ENCODE results near the gene DMRTB1.

- no peak for TF ChIP-seq TAF1 (IDR thresholded peaks at IDR 0.05; ENCODE audit: borderline replicate concordance, insufficient read depth, low read length)
- TF ChIP-seq REST (IDR thresholded peaks at IDR 0.05; ENCODE audit: insufficient read depth in 1 of 2, low read depth in 2 of 2, low read length in 2 of 2): no peak
- no peak for TF ChIP-seq FOXP2 (optimal IDR thresholded peaks at IDR 0.05; ENCODE audit: borderline replicate concordance, extremely low read depth, extremely low read length, insufficient read depth)
- no peak for TF ChIP-seq POLR2AphosphoS5 (IDR thresholded peaks at IDR 0.05; ENCODE audit: low read depth, low read length)
- no peak for TF ChIP-seq SIN3A (IDR thresholded peaks at IDR 0.05; ENCODE audit: borderline replicate concordance, insufficient read depth, low read length)
Measured at GRCh38 chr1:53465023-53465957, 6.1 kb downstream of the DMRTB1 start.

Measured in PFSK-1 (cell line).